CD14-positive monocyte (primary cell): ENCODE measurements around the gene ST8SIA6. TPM values are rescaled to one million over a fixed set of nuclear protein-coding genes. Genes with fewer than 3 reads are reported as not detected.

ENCODE experiments used
- DNase-seq, 3 donors: peaks; one replicate each; pipeline ENCODE4 v3.0.0-alpha.2; 2011 to 2022
- H2AFZ ChIP-seq: 2 replicates; pipeline ENCODE4 v1.6.0; 2012; ENCODE audit warnings: mild to moderate bottlenecking, low read depth, low read length, inconsistent platforms; ENCODE audit not compliant: insufficient read depth, poor library complexity, severe bottlenecking
- H3K27ac ChIP-seq, 2 donors: 1 replicate in 1 of 2; 2 replicates in 1 of 2; pipeline ENCODE4 v1.5.1; 2012 to 2013; ENCODE audit warnings: low read length in 2 of 2, control low read depth in 1 of 2, inconsistent platforms in 1 of 2, low read depth in 1 of 2, mild to moderate bottlenecking in 1 of 2
- H3K27me3 ChIP-seq, 2 donors: one replicate each; pipeline versions ENCODE4 v1.6.0 to v1.6.1; 2011 to 2013; ENCODE audit warnings: low read length in 2 of 2; ENCODE audit not compliant: control insufficient read depth in 2 of 2, insufficient read depth in 2 of 2
- H3K36me3 ChIP-seq, 2 donors: replicated peaks in 1 of 2; 1 replicate in 1 of 2; 2 replicates in 1 of 2; pipeline versions ENCODE4 v1.5.1 to v1.6.1; 2012 to 2013; ENCODE audit warnings: low read length in 2 of 2, control low read depth in 1 of 2, inconsistent platforms in 1 of 2, mild to moderate bottlenecking in 1 of 2; ENCODE audit not compliant: insufficient read depth in 2 of 2, control insufficient read depth in 1 of 2
- H3K4me1 ChIP-seq, 2 donors: 1 replicate in 1 of 2; 2 replicates in 1 of 2; pipeline versions ENCODE4 v1.5.1 to v1.6.1; 2012 to 2013; ENCODE audit warnings: low read length in 2 of 2, control low read depth in 1 of 2, inconsistent platforms in 1 of 2, mild to moderate bottlenecking in 1 of 2, moderate library complexity in 1 of 2; ENCODE audit not compliant: insufficient read depth in 2 of 2, control insufficient read depth in 1 of 2
- H3K4me2 ChIP-seq: replicated peaks from 2 replicates; pipeline ENCODE3; 2012; ENCODE audit warnings: low read length, moderate library complexity, mild to moderate bottlenecking; ENCODE audit not compliant: poor library complexity, severe bottlenecking; ENCODE audit errors: extremely low read depth
- H3K4me3 ChIP-seq, 3 experiments: fragments of 200-600 bp in 1 of 3; sonication (generic) in 1 of 3; replicated peaks in 1 of 3; 1 replicate in 2 of 3; 2 replicates in 1 of 3; pipeline ENCODE4 v1.5.1; 2011 to 2013; ENCODE audit warnings: low read length in 3 of 3, mild to moderate bottlenecking in 3 of 3, control low read depth in 2 of 3, low read depth in 2 of 3, inconsistent platforms in 1 of 3, moderate library complexity in 1 of 3
- H3K79me2 ChIP-seq: 2 replicates; pipeline ENCODE4 v1.6.0; 2012; ENCODE audit warnings: mild to moderate bottlenecking, control low read depth, inconsistent platforms, low read length, moderate library complexity; ENCODE audit not compliant: insufficient read depth
- H3K9ac ChIP-seq: 2 replicates; pipeline ENCODE4 v1.6.0; 2017; ENCODE audit warnings: low read length, mild to moderate bottlenecking; ENCODE audit not compliant: insufficient read depth, poor library complexity, severe bottlenecking
- H3K9me3 ChIP-seq, 2 donors: replicated peaks in 1 of 2; 1 replicate in 1 of 2; 2 replicates in 1 of 2; pipeline versions ENCODE4 v1.5.1 to v1.6.1; 2012 to 2013; ENCODE audit warnings: low read length in 2 of 2, control low read depth in 1 of 2; ENCODE audit not compliant: control insufficient read depth in 1 of 2, insufficient read depth in 1 of 2
- H4K20me1 ChIP-seq: 2 replicates; pipeline ENCODE4 v1.6.0; 2012; ENCODE audit warnings: mild to moderate bottlenecking, low read length, control low read depth, moderate library complexity; ENCODE audit not compliant: insufficient read depth
- H3K27ac Mint-ChIP-seq, 7 donors: one replicate each; pipeline ENCODE4 v1.8.0; 2020; ENCODE audit warnings: mild to moderate bottlenecking in 7 of 7, mixed read lengths in 7 of 7, moderate library complexity in 6 of 7, inconsistent platforms in 2 of 7
- H3K27me3 Mint-ChIP-seq, 3 donors: one replicate each; pipeline ENCODE4 v1.8.0; 2021 to 2022; ENCODE audit warnings: low read depth in 3 of 3, mild to moderate bottlenecking in 3 of 3, mixed read lengths in 3 of 3, moderate library complexity in 3 of 3, inconsistent platforms in 1 of 3
- H3K36me3 Mint-ChIP-seq, 2 donors: one replicate each; pipeline ENCODE4 v1.8.0; 2020; ENCODE audit warnings: mixed read lengths in 2 of 2, inconsistent platforms in 1 of 2, mild to moderate bottlenecking in 1 of 2
- H3K4me1 Mint-ChIP-seq: one replicate; pipeline ENCODE4 v1.8.0; 2020; ENCODE audit warnings: mild to moderate bottlenecking, mixed read lengths
- H3K4me3 Mint-ChIP-seq, 2 donors: one replicate each; pipeline ENCODE4 v1.8.0; 2020; ENCODE audit warnings: mild to moderate bottlenecking in 2 of 2, mixed read lengths in 2 of 2, moderate library complexity in 1 of 2
- H3K9me3 Mint-ChIP-seq, 7 donors: one replicate each; pipeline ENCODE4 v1.8.0; 2020 to 2022; ENCODE audit warnings: mixed read lengths in 7 of 7, mild to moderate bottlenecking in 6 of 7, moderate library complexity in 6 of 7, inconsistent platforms in 2 of 7
- WGBS: methylation state at CpG from one replicate; pipeline ENCODE4 v1.1.5; 2013; ENCODE audit warnings: missing lambda C conversion rate; ENCODE audit not compliant: insufficient coverage; 5-methylcytosine and 5-hydroxymethylcytosine counted together
- intact Hi-C, 2 donors: fragments of 100-400 bp; cut with micrococcal nuclease; formaldehyde crosslinking; loops; one replicate each; pipeline versions ENCODE4 v1.15.0 to v1.15.1; 2023
- polyA plus RNA-seq, 3 donors: library from polyadenylated mRNA; depleted of rRNA in 1 of 3; unstranded in 2 of 3; stranded (reverse) in 1 of 3; fragments of 300-500 nt in 2 of 3; fragments of >200 nt in 1 of 3; fragmentation: Illumina TruSeq in 2 of 3; gene quantifications; 1 replicate in 2 of 3; 2 replicates in 1 of 3; pipeline ENCODE4 v1.2.3, GENCODE V29; 2012 to 2021
- TF ChIP-seq, protein P1 (sequence below): fragments of 200-600 bp; IDR thresholded peaks from one replicate; pipeline ENCODE4 v1.8.0; 2022; ENCODE audit warnings: antibody characterized with exemption, mild to moderate bottlenecking

Gene ST8SIA6
- polyA plus RNA-seq, 3 donors: 0.11 TPM; not detected in 2

DNA sequence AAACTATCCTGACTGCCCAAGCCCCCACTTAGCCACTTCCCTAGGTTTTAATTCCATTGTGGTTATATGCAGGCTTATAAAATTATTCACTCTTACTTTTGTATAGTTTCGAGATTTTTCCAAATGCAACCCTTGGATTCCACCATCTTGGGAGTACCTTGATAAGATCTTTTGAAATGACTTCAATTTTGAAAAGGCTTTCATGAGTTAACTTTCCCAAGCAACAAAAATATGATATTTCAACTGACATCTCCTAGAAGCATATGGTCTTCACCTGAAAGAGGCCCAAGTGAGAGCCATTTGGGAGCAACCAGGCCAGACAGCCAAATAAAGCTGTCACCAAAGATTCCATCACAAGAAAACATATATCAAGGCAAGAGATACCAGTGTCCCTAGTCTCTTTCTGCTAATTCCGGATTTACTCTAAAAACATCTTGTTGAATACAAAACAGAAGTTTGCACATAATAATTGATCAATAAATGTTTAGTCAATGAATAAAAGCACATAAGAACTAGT, 1.7 kb upstream of the ST8SIA6 start:
- peak overlapping the region in 1 of 2 donors; percentile 51 for H3K4me3 Mint-ChIP-seq
- H3K4me2 ChIP-seq: no peak overlapping the region
- TF ChIP-seq, protein P1, sequence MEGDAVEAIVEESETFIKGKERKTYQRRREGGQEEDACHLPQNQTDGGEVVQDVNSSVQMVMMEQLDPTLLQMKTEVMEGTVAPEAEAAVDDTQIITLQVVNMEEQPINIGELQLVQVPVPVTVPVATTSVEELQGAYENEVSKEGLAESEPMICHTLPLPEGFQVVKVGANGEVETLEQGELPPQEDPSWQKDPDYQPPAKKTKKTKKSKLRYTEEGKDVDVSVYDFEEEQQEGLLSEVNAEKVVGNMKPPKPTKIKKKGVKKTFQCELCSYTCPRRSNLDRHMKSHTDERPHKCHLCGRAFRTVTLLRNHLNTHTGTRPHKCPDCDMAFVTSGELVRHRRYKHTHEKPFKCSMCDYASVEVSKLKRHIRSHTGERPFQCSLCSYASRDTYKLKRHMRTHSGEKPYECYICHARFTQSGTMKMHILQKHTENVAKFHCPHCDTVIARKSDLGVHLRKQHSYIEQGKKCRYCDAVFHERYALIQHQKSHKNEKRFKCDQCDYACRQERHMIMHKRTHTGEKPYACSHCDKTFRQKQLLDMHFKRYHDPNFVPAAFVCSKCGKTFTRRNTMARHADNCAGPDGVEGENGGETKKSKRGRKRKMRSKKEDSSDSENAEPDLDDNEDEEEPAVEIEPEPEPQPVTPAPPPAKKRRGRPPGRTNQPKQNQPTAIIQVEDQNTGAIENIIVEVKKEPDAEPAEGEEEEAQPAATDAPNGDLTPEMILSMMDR: no peak
- no peak overlapping the region for H3K9ac ChIP-seq
- intact Hi-C loops: no loop called here
- no peak overlapping the region for H3K4me3 ChIP-seq
- no peaks in the 10 kb centered on the region for H4K20me1 ChIP-seq
- no peak overlapping the region for H3K27ac ChIP-seq
- no peaks in the 10 kb centered on the region for H3K36me3 ChIP-seq
- H3K36me3 Mint-ChIP-seq: peaks cover 0 to 8% of the 10 kb centered on the region in 2 donors
- no peak overlapping the region for H3K27ac Mint-ChIP-seq
- no peaks in the 10 kb centered on the region for H3K9me3 ChIP-seq
- H3K27me3 Mint-ChIP-seq: peaks cover 21 to 26% (median 26%) of the 10 kb centered on the region in 3 donors
- peaks cover 0 to 11% (median 5%) of the 10 kb centered on the region in 7 donors for H3K9me3 Mint-ChIP-seq
- H3K79me2 ChIP-seq: no peaks in the 10 kb centered on the region
- H2AFZ ChIP-seq: no peak overlapping the region
- peaks cover 37% of the 10 kb centered on the region for H3K4me1 Mint-ChIP-seq
- H3K27me3 ChIP-seq: peaks cover 11 to 26% of the 10 kb centered on the region in 2 donors
- no peak for DNase-seq
- WGBS: no CpG with 5 or more reads among the region's 2 CpGs
- peaks cover 24 to 38% of the 10 kb centered on the region in 2 donors for H3K4me1 ChIP-seq

DNA sequence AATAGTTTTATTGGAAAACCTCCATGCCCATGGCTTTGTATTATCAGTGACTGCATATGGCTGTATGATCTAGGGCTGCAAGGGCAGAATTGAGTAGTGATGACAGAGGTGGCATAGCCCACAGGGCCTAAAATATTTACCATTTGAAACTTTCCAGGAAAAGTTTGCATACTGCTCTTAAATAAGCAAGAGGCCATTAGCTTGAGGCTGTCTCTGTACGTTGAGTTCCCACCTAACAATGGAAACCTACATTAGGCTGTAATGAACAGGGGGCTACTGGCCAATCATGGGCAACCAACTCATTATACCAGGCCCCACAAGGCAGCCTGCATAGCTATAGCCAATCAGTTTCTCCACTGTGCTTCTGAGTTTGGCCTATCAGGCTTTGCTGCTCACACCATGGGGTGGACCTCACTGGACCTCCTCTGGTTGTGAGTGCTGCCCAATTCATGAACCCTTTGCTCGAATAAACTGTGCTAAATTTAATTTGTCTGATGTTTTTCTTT, 673 bp upstream of the ST8SIA6 start:
- H3K27me3 ChIP-seq: peaks cover 11 to 26% of the 10 kb centered on the region in 2 donors
- peak overlapping the region in 2 of 3 experiments; percentile 44 to 69 for H3K4me3 ChIP-seq
- H3K79me2 ChIP-seq: no peaks in the 10 kb centered on the region
- no peak for DNase-seq
- H2AFZ ChIP-seq: peak overlapping the region; percentile 72
- no peaks in the 10 kb centered on the region for H3K36me3 ChIP-seq
- H3K27ac ChIP-seq: no peak overlapping the region
- Mint-ChIP-seq H3K36me3 (peaks cover 1 to 8% of the 10 kb centered on the region in 2 donors), H3K4me1 (peaks cover 26% of the 10 kb centered on the region), H3K9me3 (peaks cover under 1 to 11% (median 5%) of the 10 kb centered on the region in 7 donors), H3K27me3 (peaks cover 21 to 28% (median 25%) of the 10 kb centered on the region in 3 donors), H3K27ac (no peak overlapping the region), H3K4me3 (peak overlapping the region; percentile 83 to 94)
- peaks cover 15 to 28% of the 10 kb centered on the region in 2 donors for H3K4me1 ChIP-seq
- peak overlapping the region; percentile 1 for H3K9ac ChIP-seq
- intact Hi-C loops: no loop called here
- no peaks in the 10 kb centered on the region for H3K9me3 ChIP-seq
- H3K4me2 ChIP-seq: peak overlapping the region; percentile 96
- TF ChIP-seq, protein P1: no peak
- H4K20me1 ChIP-seq: no peaks in the 10 kb centered on the region
- 63% methylated on average over 2 of the region's 2 CpGs for WGBS
